HCT116 (cell line): Measurements from ENCODE around the gene SP4.

Source experiments
- CTCF ChIP-seq, 3 experiments: fragments of 200-600 bp in 1 of 3; sonication (generic) in 1 of 3; IDR thresholded peaks in 2 of 3; conservative IDR thresholded peaks in 1 of 3; 2 replicates each; pipeline ENCODE4 v1.5.1; 2012 to 2017; ENCODE audit warnings: low read depth in 2 of 3, low read length in 2 of 3, antibody characterized with exemption in 1 of 3, borderline replicate concordance in 1 of 3, control low read depth in 1 of 3, mild to moderate bottlenecking in 1 of 3, mixed read lengths in 1 of 3, mixed run types in 1 of 3, moderate library complexity in 1 of 3; ENCODE audit not compliant: insufficient read depth in 1 of 3
- EZH2 ChIP-seq: fragments of 200-600 bp; sonication (generic); IDR thresholded peaks from 2 replicates; pipeline ENCODE4 v1.6.1; 2017; ENCODE audit warnings: antibody characterized with exemption, mixed run types
- EZH2phosphoT487 ChIP-seq: fragments of 200-600 bp; IDR thresholded peaks from 2 replicates; pipeline ENCODE4 v1.6.1; 2018; ENCODE audit warnings: antibody characterized with exemption, borderline replicate concordance
- MAX ChIP-seq: IDR thresholded peaks from 2 replicates; pipeline ENCODE4 v1.6.1; 2012
- POLR2A ChIP-seq: IDR thresholded peaks from 2 replicates; pipeline ENCODE4 v1.7.0; 2011; ENCODE audit warnings: borderline replicate concordance; ENCODE audit not compliant: insufficient read depth, insufficient read length; ENCODE audit errors: extremely low read depth
- POLR2AphosphoS5 ChIP-seq: IDR thresholded peaks from 2 replicates; pipeline ENCODE4 v1.6.1; 2011; ENCODE audit warnings: mild to moderate bottlenecking, low read depth, low read length, moderate library complexity
- SIN3A ChIP-seq: IDR thresholded peaks from 2 replicates; pipeline ENCODE4 v1.6.1; 2012; ENCODE audit warnings: low read depth
- TCF7L2 ChIP-seq: IDR thresholded peaks from 2 replicates; pipeline ENCODE4 v1.7.0; 2011; ENCODE audit warnings: borderline replicate concordance, inconsistent platforms; ENCODE audit not compliant: insufficient read depth, insufficient read length; ENCODE audit errors: extremely low read depth
- ZNF274 ChIP-seq: fragments of 200-500 bp; sonication (Bioruptor generic); IDR thresholded peaks from 2 replicates; pipeline ENCODE4 v1.6.1; 2014; ENCODE audit warnings: mild to moderate bottlenecking, low read depth, low read length, inconsistent platforms

- TF ChIP-seq EZH2: no peak
- no peak for TF ChIP-seq CTCF (IDR thresholded peaks at IDR 0.05 in 2 of 3, conservative IDR thresholded peaks at IDR 0.05 in 1 of 3; ENCODE audit: borderline replicate concordance in 1 of 3, insufficient read depth in 1 of 3, low read depth in 2 of 3, low read length in 2 of 3)
- TF ChIP-seq POLR2AphosphoS5: no peak
- TF ChIP-seq POLR2A: no peak
- TF ChIP-seq TCF7L2: no peak
- TF ChIP-seq EZH2phosphoT487: no peak
- no peak for TF ChIP-seq ZNF274
- no peak for TF ChIP-seq MAX
- no peak for TF ChIP-seq SIN3A
These were observed 72.4 kb downstream of the SP4 start for GRCh38 chr7:21500117-21500832.
